Fibroblast of skin of back (primary cell): ENCODE results near the gene KRT1.
"Not testable (repeated sequence)": the region's sequence is repeated elsewhere in the genome, so short reads cannot be mapped to it uniquely, and the experiment has no call there.

Experiments used
- DNase-seq: peaks from one replicate; pipeline ENCODE4 v3.0.0-alpha.2; 2013

The KRT1 gene

DNA sequence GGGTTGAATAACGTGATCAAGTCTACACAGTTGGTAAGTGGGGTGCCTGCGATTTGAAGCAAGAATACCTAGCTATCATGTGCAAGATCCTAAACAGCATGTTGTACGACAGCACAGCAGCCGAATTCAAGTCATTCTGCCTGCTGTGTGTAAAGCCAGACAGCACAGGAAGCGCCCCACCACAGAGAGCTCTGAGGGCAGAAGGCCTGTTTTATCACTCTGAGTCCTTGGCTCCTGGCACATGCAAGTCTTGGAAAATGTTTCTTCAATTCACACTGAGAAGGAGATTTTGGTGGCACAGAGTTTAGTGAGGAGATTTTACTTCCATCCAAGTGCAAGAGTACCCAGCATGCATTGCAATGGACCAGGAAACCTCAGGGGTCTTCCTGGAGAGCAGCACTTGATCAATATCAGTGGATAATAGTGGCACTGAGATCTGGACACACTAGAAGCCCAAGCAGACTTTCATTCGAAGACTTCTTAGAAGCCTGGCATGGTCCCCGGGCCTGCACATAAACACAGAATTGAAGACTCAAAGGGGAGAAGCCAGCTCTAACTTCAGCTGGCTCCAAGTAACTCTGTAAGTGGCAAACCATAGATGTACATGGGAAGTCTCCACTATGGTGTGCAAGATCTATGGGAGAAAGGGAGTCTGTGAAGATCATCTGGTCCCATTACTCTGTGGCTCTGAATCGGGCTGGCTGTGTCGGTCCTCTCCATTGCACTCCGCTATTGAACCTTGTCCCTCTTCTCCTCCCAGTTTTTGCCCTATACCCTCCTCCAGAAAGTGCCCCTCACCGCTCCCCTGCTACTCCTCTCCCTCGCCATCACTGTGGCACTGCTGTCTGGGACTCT lies 1.5 kb upstream of the KRT1 start:
- DNase-seq = no peak

DNA sequence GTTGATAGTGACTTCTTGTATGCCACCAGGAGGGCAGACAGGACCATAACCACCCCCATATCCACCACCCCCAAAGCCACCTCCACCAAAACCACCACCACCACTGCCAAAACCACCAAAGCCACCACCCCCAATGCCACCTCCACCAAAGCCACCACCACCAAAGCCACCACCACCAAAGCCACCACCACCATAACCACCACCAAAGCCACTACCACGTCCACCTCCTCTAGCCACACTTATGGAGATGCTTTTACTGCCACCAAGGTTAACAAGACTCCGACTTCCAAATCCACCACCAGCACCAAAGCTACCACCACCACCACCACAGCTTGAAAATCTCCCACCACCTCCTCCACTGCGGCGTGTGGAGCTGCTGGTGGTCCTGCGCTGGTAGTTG lies 332 bp downstream of the KRT1 start:
- DNase-seq = no peak

- DNase-seq = no peak
Observed at GRCh38 chr12:52677671-52678070, 2.5 kb downstream of the KRT1 start.

DNA sequence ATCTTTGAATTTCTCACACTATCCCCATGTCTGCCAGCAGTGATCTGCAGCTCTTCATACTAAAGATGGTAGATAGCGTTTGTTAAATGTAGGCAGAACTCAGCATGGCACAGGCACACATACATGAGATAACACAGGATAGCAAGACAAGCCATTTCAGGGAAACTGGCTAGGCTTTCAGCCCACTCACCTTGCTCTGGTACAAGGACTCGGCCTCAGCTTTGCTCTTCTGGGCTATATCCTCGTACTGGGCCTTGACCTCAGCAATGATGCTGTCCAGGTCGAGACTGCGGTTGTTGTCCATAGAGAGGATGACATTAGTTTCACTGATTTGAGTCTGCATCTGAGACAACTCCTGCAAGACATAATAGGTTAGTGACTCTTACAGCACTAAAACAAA lies 3.1 kb downstream of the KRT1 start:
- DNase-seq = no peak

DNA sequence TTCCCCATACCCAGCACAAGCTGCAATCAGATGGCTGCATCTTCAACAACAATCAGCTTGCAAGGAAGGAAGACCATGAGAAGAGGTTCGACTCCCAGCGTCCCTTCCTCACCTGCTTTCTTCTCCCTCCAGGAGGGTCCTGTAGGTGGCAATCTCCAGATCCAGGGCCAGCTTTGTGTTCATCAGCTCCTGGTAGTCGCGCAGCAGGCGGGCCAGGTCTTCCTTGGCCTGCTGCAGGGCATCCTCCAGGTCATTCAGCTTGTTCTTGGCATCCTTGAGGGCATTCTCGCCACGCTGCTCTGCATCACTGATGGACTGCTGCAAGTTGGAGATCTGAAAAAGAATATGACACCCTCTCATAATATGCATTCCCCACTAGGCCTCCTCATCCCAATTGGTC lies 4.0 kb downstream of the KRT1 start:
- DNase-seq = no peak

GRCh38 chr12:52675301-52675701 lies 4.9 kb downstream of the KRT1 start:
- no peak for DNase-seq

DNA sequence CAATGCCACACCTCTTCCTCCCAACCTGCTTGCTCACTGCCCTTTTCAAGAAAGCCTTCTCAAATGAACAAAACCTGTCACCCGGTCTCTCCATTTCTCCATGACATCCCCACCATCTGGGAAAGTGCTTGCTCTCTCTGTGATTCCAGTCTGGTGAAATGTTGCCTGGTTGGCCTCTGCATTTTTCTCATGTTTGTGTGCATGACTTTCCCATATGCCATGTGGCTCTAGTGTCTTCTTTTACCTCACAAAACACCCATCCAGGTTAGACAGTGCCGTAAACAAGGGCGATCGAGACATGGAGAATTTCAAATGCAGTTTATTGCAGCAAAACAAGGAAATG lies 5.8 kb downstream of the KRT1 start:
- no peak for DNase-seq

DNA sequence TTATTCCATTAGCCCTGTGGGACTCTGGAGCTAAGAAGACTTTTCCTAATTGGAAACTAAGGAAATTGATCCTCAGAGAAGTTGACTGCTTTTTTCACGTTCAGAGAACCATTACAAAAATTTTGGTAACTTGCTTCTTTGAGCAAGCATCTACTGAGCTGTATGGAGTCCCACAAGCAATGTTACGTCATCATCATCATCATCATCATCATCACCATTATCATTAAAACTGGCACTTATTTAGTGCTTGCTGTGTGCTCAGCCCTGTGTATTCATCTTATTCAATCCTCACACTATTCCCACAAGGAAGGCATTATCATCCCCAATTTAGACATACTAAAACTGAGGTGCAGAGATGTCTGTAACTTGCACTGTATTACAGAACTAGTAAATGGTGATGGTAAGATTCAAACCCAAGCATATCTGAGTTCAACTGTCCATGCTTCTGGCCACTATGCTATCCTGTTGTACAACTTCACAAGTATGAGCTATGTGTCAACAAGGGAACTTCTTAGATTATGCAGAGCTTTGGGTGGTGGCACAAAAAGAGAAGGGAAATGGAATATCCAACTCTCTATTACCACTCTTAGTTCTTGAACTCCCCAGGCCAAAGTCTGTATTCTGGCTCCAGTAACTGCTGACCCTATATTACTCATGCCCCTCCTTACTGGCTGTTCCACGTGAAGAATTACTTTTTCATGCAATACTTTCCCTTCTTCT lies 6.3 kb downstream of the KRT1 start:
- DNase-seq = no peak

GRCh38 chr12:52673217-52673616 lies 7.0 kb downstream of the KRT1 start:
- no peak for DNase-seq

GRCh38 chr12:52672321-52672933 lies 7.8 kb downstream of the KRT1 start:
- DNase-seq = no peak

DNA sequence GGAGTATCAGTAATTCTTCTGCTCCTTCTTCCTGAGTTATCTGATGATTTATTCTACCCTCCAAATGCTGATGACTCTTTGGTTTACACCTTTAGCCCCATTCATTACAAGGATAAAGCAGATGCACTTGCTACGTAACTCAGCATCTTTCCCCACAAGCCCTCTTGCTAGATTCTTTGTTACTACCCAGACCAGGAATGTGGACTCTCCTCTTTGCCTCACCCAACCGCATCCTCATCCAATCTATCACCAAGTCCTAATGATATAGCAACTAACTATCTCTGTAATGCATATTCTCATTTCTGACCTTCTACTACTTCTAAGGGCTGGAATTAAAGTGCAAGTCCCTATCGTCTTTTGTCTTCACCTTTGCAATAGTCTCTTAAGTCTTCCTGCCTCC lies 9.2 kb downstream of the KRT1 start:
- no peak for DNase-seq

DNA sequence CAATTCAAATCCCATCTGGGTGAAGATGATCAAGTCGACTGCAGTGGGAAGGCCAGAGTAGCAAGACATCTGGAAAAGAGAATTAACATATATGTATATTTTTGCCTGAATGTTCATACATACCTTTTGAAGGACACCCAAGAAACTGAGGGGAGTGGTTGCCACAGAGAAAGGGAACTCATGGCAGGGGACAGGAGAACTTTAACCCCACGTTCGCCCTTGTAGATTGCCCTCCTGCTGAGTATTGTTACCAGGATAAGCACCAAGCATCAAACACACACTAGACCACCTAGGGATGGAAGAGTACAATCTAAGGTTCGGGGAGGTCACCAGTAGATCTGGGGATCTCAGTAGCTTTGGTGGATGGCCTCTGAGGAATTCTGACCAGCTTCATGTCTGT lies 9.7 kb downstream of the KRT1 start:
- no peak for DNase-seq

DNA sequence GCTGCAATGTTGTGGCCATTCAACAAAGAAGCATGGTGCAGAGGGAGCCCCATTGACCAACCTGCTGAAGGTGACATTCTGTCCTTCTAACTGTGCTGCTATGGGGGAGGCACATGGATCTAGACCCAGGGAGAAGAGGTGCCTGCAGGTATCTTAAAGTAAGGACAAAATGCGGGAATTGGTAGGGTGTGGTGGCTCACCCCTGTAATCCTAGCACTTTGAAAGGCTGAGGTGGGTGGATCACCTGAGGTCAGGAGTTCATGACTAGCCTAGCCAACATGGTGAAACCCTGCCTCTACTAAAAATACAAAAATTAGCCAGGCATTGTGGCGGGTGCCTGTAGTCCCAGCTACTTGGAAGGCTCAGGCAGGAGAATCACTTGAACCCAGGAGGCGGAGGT lies 10.3 kb downstream of the KRT1 start:
- DNase-seq = not testable (repeated sequence)

DNA sequence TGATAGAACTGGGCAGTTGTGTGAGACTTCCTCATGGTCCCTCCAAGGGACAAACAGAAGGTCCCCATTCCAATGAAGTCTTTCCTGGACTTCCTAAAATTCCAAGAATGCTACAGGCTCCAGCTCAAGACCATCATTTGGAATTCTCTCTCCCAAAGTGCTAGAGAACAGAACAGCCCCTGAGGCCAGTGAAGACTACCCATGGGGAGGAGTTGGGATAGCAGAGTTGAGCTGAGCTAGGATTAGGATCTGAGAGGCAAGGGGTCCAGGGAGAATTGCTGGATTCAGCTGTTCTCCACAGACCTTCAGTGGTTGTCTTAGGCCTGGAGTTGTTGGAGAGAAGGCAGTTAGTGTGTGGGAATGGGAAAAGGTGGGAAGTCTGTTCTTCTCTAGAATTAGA lies 10.8 kb downstream of the KRT1 start:
- DNase-seq = no peak

DNA sequence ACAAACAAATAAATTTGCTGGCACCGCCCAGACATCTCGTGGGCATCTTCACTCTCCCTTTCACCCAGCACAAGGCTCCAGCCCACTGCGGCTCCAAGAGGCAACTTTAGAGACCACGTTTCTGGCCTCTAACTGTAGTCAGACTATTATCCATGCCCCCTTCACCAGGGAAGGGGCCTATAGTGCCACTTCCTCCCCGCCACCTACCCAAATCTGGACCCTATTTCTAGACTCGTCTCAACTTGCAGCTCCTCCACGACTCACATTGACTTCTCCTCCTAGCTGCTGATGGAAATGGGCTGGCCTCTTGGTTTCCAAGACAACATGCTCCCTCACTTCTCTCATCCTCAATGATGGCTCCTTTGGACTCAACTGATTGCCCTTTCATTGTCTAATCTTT lies 12.3 kb downstream of the KRT1 start:
- DNase-seq = no peak

- DNase-seq = no peak
Observed at GRCh38 chr12:52667509-52667908, 12.7 kb downstream of the KRT1 start.

DNA sequence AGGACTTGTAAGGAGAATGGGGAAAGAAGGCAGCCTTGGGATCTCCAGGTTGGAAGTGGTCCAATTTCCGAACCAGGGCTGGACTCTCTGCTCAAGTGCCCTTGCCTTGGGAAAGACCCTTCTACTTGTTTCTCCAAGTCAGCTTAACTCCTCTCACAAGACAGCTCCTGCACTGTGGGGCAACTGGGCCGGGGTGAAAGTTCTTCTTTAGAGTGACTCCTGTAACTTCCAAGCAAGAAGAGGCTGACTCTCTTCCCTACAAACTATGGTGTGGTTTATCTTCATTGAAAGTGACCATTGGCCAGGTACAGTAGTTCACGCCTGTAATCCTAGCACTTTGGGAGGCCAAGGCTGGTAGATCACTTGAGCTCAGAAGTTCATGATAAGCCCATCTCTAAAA lies 13.7 kb downstream of the KRT1 start:
- DNase-seq = no peak

GRCh38 chr12:52663420-52663819 lies 16.8 kb downstream of the KRT1 start:
- DNase-seq = no peak

- no peak for DNase-seq
Observed at GRCh38 chr12:52662918-52663229, 17.3 kb downstream of the KRT1 start.

- DNase-seq = no peak
Observed at GRCh38 chr12:52662093-52662917, 17.9 kb downstream of the KRT1 start.

GRCh38 chr12:52661668-52662067 lies 18.5 kb downstream of the KRT1 start:
- no peak for DNase-seq

DNA sequence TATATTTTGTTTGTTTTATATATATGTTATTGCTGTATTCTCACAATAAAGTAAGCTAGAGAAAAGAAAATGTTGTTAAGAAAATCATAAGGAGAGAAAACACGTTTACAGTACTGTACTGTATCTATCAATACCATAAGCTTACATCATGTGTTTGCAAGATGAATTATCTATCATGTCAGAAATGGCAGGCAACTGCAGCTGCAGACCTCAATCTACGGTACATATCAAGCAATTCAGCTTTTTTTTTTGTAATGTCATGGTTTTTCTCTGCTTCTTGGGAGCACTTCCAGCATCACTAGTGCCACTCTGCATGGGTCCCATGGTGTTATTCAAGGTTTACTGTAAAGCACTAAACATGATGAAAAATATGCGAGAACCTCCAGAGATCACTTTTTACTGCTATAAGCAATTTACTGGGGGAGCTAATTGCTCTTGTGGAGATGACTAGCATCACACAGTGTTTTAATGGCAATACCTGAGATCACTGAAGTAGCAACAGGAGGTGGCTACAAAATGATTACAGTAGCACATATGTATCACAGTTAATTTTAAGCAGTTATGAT lies 19.2 kb downstream of the KRT1 start:
- DNase-seq = no peak

- no peak for DNase-seq
Observed at GRCh38 chr12:52659951-52660350, 20.3 kb downstream of the KRT1 start.
